ENCODE results near the gene ZNRF2.

DNA sequence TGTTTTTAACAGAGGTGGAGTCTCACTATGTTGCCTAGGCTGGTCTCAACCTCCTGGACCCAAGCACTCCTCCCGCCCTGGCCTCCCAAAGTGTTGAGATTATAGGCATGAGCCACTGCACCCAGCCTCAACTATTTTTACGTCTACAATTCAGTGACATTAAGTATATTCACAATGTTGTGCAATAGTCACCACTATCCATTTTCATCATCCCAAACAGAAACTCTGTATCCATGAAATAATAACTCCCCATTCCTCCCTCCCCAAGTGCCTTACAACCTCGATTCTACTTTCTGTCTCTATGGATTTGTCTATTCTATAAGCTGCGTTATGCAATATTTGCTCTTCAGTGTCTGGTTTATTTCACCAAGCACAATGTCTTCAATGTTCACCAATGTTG is 20.3 kb upstream of the ZNRF2 start:
- TF ChIP-seq, protein P1, sequence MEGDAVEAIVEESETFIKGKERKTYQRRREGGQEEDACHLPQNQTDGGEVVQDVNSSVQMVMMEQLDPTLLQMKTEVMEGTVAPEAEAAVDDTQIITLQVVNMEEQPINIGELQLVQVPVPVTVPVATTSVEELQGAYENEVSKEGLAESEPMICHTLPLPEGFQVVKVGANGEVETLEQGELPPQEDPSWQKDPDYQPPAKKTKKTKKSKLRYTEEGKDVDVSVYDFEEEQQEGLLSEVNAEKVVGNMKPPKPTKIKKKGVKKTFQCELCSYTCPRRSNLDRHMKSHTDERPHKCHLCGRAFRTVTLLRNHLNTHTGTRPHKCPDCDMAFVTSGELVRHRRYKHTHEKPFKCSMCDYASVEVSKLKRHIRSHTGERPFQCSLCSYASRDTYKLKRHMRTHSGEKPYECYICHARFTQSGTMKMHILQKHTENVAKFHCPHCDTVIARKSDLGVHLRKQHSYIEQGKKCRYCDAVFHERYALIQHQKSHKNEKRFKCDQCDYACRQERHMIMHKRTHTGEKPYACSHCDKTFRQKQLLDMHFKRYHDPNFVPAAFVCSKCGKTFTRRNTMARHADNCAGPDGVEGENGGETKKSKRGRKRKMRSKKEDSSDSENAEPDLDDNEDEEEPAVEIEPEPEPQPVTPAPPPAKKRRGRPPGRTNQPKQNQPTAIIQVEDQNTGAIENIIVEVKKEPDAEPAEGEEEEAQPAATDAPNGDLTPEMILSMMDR (IDR thresholded peaks at IDR 0.05) = no peak
- no peak for TF ChIP-seq ZFX (IDR thresholded peaks at IDR 0.05; ENCODE audit: borderline replicate concordance)
